Mammary microvascular endothelial cell (primary cell): ENCODE data around the gene RHBDD1. TPM values are rescaled to one million over a fixed set of nuclear protein-coding genes. Genes with fewer than 3 reads are reported as not detected.

Source experiments
- total RNA-seq: library from RNA; depleted of rRNA; stranded (reverse); fragments of >200 nt; gene quantifications from 2 replicates; pipeline ENCODE4 v1.2.3, GENCODE V29; 2015

The RHBDD1 gene
- total RNA-seq, result 7.0 and 12.1 TPM in 2 replicates

GRCh38 chr2:226835796-226836547 is at the start of gene RHBDD1:
TSS of gene RHBDD1 (plus strand) at chr2:226836054. CDS start at chr2:226864694, 28,640 bp downstream.

GRCh38 chr2:226799211-226799975 is 36.5 kb upstream of the RHBDD1 start, which contains the start of gene IRS1:
TSS of gene IRS1 (minus strand) at chr2:226799820. CDS start at chr2:226798738, 1,082 bp downstream.

Other genes starting within 250 kb of the RHBDD1 start
- gene IRS1, start 36.2 kb upstream of the RHBDD1 start, total RNA-seq, result 0.05 and 0.07 TPM in 2 replicates